NK-92 (cell line): ENCODE results near the gene SMIM35.
"Not testable (repeated sequence)": the region's sequence is repeated elsewhere in the genome, so short reads cannot be mapped to it uniquely, and the experiment has no call there.

Experiments used
- DNase-seq: peaks from one replicate; lab custom pipeline; 2025; ENCODE audit not compliant: unreplicated experiment; lab: John Stamatoyannopoulos, UW

SMIM35 gene

DNA sequence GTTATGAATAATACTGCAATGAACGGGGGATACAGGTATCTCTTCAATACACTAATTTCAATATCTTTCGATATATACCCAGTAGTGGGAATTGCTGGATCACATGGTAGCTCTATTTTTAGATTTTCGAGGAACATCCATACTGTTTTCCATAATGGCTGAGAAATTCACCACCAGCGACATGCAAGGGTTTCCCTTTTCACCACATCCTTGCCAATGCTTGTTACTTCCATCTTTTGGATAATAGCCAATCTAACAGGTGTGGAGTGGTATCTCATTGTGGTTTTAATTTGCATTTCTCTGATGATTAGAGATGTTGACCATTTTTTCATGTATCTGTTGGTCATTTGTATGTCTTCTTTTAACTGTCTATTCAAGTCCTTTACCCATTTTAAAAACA is 94.6 kb downstream of the SMIM35 start:
- no peak for DNase-seq

DNA sequence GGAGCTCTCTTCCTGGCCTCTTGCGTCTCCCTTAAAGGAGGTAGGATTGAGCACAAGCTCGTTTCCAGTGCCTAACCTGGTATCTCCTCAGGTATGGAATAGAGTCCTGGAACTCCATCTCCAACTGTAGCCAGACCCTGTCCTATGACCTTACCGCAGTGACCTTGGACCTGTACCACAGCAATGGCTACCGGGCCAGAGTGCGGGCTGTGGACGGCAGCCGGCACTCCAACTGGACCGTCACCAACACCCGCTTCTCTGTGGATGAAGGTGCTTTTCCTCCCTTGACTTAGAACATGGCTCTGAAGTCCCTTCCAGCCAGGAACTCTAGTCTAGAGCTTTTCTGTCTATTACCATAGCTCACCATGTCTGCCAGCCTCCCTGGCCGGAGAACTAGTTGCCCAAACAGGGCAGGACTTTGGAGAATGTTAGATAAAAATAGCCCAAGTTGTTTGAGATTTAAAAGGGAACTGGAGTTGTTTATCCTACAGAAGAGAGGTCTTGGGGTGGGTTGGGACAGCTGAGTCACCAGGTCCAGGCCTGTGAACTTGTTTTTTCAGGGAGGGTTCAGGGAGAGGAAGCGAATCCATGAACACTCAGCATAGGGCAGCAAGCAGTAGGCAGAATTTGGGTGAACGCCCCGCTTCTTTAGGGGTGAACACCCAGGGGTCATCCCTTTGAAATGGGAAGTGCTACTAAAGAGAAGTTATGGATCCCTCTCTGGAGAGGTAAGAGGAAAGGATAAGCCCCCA is 97.2 kb downstream of the SMIM35 start:
- DNase-seq = no peak

DNA sequence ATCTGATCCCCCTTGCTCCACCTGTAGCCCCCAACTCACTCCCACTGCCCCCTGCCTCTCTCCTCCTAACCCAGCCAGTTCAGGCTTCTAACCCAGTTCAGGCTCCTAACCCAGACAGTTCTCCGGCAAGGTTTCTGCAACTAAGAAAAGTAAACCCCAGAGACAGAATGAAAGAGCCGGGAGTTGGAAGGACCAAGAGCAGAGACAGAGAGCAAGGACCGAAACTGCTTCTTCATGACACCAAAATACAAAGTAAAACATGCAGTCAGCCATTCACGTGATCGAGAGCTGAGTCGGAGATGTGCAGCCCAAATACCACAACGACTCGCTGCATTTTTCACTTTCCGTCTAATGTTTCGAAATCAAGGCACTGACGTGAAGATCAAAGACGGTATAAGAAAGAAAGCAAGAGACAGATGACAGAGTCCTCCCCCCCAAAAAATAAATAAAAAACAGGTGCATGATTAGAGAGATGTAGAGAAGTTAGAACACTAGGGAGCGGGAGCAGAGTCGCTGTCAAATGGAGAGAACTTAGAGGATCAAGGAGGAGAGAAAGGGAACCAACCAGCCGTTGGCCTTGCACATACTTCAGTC is 99.7 kb downstream of the SMIM35 start:
- no peak for DNase-seq

DNA sequence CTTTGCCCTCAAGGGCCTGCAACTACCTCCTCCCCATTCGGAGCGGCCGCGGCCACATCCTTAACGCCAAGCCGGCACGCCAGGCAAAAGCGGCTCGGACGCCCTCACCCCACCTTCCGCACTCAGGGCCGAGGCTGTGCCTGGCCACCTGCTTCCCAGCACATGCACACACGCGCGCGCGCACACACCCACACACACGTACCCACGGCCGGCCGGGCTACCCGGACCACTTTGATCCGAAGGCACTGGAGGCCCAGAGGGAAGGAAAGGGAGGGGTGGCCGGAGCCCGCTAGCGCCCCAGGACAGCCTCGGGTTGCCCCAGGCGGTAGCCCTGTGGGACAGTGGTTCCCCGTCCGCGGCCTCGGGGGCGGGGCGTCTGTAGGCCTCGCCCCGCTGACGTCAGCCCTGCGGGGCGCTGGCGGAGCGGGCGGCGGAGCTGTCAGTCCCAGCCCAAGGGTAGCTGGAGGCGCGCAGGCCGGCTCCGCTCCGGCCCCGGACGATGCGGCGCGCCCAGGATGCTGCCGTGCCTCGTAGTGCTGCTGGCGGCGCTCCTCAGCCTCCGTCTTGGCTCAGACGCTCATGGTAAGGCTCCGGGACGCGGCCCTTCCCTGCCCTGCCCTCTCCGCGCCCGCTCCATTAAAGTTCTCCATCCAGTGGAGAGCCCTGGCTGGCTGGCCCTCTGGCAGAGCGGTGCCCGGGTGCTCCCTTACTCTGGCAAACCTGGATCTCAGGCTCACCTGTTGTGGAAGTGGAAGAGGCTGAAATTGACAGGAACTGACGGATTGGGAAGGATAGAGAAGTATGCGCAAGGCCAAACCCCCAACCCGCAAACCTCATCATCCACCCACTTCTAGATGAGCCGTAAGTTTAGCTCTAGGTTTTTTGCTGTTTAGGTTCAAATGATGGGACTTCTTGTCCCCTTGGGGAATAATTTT is 100.5 kb downstream of the SMIM35 start, which contains the start of gene IL10RA:
TSS of gene IL10RA (plus strand) at position 442 of the 935 bp plus-strand sequence. CDS start at position 516, 74 bp downstream.
- DNase-seq = no peak

DNA sequence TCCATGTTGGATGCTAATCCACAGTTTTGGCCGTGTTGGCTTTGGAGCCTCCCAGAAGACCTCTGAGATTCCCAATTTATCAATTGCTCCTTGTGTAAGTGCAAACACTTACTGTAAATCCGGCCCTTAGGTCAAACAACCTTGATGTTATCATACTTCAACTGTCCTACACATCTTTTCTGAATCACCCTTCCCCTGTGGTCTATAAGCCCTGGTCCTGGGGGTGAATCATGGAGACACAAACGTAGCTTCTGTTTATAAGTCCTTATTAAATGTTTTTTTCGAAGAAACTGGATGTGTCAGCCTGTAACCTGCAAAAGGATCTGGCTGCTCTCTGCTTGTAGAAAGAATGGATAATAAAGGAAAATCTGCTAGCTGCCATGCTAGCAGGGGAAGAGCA is 102.3 kb downstream of the SMIM35 start:
- DNase-seq = no peak

DNA sequence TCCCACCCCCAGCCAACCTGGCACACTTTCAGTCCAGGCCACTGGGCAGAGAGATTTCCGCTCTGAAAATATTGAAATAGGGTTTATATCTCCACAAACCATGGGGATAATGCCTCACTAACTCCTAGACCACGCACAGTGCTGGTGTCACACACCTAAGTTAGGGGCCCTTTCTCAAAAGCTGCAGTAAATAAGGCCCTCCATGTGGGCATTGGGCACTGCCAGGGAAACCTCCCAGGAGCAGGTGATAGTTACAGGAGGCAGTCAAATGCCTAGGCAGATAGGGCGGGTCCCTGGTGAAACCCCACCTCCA is 103.6 kb downstream of the SMIM35 start:
- no peak for DNase-seq

DNA sequence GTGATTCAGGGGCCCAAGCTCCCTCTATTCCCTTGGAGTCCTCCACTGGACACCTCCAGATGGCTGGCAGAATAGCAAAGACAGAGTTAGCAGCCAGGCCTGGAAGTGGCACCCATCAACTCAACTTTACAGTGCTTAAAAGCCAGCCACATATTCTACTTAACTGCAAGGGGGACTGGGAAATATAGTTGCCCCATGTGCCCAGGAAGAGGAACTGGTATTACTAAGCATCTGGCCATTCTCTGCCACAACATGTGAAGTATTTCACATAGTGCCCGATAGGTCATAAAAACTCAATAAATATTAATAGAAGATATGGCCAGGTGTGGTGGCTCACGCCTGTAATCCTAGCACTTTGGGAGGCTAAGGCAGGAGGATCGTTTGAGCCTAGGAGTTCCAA is 106.0 kb downstream of the SMIM35 start:
- DNase-seq = no peak

DNA sequence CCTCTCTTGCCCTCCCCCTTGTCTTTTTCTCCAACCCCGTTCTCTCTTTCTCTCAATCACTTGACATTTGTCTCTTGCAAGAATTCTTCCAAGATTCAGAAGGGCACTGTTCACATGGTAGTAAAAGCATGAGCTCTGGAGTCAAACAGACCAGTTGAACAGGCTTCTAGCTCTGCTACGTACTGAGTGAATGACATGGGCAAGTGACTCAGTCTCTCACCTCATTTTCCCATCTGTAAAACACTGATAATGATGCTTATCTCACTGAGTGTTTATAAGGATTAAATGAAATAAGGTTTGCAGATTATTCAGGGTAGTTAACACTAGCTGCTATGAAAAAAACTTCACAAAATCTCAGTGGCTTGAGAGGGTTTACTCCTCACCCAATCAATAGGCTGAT is 106.5 kb downstream of the SMIM35 start:
- no peak for DNase-seq

DNA sequence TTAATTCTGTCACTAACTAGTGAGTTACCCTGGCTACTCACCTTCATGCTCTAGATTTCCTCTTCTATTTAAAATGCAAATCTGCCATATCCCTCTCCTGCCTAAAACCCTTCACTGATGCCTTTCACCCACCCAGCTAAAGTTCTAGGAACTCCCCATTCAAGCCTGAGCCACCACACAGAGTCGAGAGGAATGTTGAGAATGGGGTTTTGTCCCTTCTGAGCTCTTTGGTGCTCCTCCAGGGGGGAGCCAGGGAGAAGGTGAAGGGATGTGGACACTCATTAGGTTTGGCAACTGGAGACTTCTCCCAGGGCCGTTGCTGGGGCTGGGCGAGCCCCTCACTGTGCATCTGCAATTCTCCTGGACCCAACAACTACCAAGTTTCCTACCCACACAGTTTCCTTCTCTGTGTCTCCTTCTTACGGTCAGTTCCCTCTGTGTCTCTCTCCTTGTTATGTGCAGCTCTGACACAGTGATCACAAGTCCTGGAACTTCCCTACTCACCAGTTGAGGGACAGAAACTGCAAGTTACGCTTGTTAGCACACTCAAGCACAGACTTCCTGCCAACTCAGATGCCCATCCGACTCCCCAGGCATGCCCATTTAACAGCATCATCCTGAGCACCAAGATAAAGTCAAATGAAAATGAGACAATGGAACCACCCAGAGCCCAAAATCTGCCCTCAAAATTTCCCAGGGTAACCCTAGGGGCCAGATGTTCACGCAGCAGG is 107.1 kb downstream of the SMIM35 start:
- DNase-seq = no peak

DNA sequence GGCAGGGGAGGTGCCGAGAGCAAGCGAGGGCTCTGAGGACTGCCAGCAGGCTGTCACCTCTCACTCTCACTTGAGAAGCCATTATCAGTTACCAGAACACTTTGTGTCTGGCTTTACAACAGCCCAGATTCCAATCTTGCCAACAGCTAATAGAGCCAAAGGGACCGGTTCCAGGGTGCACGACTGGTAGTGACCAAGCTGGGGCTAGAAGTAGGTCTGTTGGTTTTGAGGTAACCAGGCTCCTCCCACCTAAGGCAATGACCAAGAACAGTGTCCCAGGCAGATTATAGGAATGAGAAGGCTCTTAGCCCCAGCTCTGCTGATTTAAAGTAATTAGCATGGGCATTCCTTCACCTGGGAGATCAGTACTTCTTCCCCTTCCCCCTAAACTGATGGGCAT is 107.8 kb downstream of the SMIM35 start:
- no peak for DNase-seq

DNA sequence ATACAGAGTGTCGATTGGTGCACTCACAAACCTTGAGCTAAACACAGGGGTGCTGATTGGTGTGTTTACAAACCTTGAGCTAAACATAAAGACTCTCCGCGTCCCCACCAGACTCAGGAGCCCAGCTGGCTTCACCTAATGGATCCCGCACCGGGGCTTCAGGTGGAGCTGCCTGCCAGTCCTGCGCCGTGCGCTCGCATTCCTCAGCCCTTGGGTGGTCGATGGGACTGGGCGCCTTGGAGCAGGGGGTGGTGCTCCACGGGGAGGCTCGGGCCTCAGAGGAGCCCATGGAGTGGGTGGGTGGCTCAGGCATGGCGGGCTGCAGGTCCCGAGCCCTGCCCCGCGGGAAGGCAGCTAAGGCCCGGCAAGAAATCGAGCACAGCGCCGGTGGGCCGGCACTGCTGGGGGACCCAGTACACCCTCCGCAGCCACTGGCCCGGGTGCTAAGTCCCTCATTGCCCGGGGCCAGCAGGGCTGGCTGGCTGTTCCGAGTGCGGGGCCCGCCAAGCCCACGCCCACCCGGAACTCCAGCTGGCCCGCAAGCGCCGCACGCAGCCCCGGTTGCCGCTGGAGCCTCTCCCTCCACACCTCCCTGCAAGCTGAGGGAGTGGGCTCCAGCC is 108.4 kb downstream of the SMIM35 start:
- DNase-seq = not testable (repeated sequence)

DNA sequence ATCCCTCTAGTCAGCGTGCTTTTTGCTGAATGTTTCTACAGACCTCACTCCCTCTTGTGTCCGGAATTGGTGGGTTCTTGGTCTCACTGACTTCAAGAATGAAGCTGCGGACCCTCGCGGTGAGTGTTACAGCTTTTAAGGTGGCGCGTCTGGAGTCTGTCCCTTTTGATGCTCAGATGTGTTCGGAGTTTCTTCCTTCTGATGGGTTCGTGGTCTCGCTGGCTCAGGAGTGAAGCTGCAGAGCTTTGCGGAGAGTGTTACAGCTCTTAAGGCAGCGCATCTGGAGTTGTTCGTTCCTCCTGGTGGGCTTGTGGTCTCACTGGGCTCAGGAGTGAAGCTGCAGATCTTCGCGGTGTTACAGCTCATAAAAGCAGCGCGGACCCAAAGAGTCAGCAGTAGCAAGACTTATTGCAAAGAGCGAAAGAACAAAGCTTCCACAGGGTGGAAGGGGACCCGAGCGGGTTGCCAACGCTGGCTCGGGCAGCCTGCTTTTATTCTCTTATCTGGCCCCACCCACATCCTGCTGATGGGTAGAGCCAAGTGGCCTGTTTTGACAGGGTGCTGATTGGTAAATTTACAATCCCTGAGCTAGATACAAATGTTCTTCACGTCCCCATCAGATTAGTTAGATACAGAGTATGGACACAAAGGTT is 109.0 kb downstream of the SMIM35 start:
- not testable (repeated sequence) for DNase-seq

DNA sequence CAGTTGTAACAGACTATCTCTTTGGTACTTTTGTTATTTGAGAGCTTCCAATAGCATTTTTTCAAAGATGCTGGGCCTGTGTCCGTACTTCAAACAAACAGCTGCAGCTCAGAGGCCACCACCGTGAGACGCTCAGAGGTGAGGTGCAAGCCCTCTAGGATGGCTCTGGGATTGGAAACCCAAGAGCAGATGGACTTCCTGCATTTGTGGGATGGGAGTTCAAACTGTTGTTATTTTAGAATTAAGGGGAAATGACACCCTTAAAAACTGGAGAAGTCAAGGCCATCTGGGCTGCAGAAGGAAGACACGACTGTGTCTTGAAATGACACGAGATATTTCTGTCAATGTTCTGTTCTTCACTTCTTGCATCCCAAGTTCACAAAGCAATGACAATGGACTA is 109.7 kb downstream of the SMIM35 start:
- DNase-seq = no peak

DNA sequence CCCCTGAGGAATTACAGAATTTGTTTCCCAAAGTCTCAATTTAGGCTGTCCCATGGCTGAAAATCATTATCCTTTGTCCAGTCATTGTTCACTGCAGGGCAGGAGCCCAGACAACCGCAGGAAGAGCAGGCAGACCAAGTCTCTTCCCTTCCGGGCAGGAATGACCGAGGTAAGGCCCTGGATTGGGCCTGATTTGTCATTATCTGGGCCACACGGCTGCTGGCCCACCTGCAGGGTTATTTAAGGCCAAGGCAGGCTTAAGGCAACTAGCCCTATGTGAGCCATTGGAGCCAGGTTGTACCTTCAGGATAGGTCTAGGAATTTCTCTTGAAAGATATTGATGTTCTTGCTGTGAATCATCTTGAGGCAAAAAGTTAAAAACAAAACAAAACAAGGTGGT is 110.3 kb downstream of the SMIM35 start:
- no peak for DNase-seq

DNA sequence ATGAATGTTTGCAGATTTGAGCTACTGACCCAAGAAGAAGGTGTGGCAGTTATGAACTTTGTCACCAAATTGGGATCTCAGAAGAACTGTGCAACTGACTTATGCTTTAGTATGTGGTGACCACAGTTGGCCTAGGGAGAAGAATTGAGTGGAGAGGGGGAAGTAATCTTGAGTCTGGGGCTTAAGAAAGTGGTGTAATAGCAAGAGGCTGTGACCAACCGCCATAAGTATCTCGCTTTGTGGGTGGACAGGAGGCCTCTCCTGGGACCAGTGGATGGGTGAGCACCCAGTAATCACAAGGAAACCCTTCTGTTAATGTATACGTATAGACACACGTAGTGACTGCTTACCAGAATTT is 113.3 kb downstream of the SMIM35 start:
- no peak for DNase-seq

DNA sequence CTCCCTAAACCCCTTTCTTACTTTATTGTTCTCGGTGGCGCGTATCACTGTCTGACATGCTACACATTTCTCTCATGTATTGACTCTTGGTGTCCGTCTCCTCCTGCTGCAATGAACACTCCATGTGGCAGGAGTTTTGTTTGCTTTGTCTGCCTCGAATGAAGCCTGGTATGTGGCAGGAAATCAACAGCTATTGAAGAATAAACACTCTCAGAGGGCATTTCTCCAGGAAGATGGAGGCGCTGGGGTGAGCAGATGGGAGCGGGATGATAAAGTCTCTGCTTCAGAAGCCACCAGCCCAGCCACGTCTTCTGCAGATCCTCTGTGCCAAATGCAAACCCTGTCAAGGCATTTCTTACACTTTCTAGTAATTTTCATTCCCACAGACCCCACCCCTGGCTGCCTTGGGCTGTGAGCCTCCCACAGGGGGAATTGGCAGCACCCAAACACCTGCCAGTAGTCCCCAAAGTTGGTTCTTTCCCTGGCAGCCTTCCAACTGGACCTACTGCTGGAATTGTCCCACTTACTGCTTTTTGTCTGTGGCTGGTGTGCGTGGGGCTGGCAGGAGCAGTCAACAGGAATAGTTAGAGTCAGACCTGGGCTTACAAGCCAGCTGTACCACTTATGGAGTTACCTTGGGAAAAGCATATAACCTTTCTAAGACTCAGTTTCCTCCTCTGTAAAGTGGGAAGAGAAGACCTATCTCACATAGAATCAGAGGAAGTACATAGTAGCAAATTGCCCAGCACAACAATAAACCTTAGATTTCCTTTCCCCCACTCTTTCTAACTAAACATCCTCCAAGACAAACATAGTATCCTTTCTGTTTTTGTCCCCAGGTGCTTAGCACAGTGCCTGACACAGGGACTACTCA is 113.9 kb downstream of the SMIM35 start:
- DNase-seq = no peak

DNA sequence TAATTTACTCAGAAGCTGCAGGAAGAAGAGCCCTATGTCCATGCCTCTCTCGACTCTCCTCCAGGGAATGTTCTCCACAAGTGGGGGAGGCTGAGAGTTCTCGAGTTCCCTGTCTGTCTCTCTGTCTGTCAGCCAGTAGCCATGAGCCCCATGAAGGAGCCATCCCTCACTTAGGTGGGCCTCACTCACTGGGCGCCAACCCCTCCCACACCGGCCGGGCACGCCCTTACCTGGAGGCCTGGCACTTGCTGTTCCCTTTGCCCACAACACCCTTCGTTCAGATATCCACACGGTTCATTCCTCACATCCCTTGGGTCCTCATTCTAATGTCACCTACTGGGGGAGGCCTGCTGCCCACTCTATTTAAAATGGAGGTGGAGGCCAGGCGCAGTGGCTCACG is 114.7 kb downstream of the SMIM35 start:
- DNase-seq = no peak

DNA sequence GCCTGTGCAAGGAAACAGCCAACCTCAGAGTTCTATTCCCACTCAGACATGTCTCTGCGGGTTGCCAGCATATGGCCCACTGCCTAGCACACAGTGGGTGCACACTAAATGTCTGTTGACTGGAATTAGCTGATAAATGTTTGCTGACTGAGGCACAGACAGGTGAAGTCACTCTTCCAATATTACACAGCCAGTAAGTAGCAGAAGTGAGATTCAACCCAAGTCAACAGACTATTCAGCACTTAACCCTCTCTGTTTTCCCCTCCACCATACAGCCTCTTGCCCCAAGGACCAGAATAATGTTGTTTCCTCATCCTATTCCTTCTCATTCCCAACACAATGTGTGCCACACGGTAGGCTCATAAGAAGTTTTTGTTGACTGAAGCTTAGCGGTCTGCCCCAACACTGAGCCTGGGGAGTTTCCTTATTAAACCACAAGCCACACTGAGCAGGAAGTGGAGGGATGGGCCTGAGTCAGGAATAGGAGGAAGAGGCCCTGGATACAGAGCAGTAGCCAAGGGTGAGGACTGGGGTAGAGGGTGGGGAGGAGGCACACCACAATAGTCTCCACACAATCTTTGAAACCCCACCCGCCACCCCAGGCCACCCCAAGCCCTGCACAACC is 116.3 kb downstream of the SMIM35 start:
- no peak for DNase-seq
